ENCODE measurements around the gene ZNF569. TPM values are rescaled to one million over a fixed set of nuclear protein-coding genes. Genes with fewer than 3 reads are reported as not detected.

Gene ZNF569
- total and polyA plus RNA-seq, 2 of the 13 experiments (the other 11 are each of a cell fraction or from before 2014, with no cell fraction given): 1.4 to 5.7 TPM

- H3K9ac ChIP-seq (ENCODE audit: insufficient read depth, low read depth, low read length): no peak overlapping the region
- WGBS (ENCODE audit: low lambda C conversion rate): 23% methylated on average over 10 of the region's 12 CpGs
- peaks cover 83% of the 10 kb centered on the region for H3K9me3 ChIP-seq (ENCODE audit: low read length)
- peak overlapping the region; percentile 43 for H3K4me2 ChIP-seq (ENCODE audit: low read depth, low read length)
- FAIRE-seq: no peak
- no peaks in the 10 kb centered on the region for H3K27me3 ChIP-seq (ENCODE audit: control insufficient read depth in 1 of 2, insufficient read depth in 2 of 2, low read length in 2 of 2)
- H3K36me3 ChIP-seq (replicated peaks in 1 of 2; ENCODE audit: control insufficient read depth in 1 of 2, insufficient read depth in 2 of 2, low read length in 2 of 2): no peaks in the 10 kb centered on the region
- no peak for ATAC-seq
- H3K4me1 ChIP-seq (ENCODE audit: insufficient read depth, low read length): no peaks in the 10 kb centered on the region
- TF ChIP-seq PHF5A (CRISPR knock-in tag; IDR thresholded peaks at IDR 0.05; ENCODE audit: low read depth, unreplicated experiment) (no peak), ARID2 (CRISPR knock-in tag; IDR thresholded peaks at IDR 0.05; ENCODE audit: borderline replicate concordance) (no peak), ZNF329 (CRISPR knock-in tag; IDR thresholded peaks at IDR 0.05; ENCODE audit: low read depth) (no peak), ZNF549 (CRISPR knock-in tag; IDR thresholded peaks at IDR 0.05) (no peak), REL (CRISPR knock-in tag; conservative IDR thresholded peaks at IDR 0.05) (no peak)
- H2AFZ ChIP-seq (ENCODE audit: low read length): no peak overlapping the region
- no peaks in the 10 kb centered on the region for H3K79me2 ChIP-seq (ENCODE audit: insufficient read depth, low read length)
- no peak for DNase-seq (ENCODE audit: low spot score)
- in situ Hi-C loops (cut with HindIII; ENCODE audit: extremely low pct_ligation_motif_present, low pct_unique_long_range_greater_than_20kb) (no loop called here), intact Hi-C loops (cut with micrococcal nuclease; ENCODE audit: unreplicated experiment) (no loop called here)
- ChIA-PET CTCF (ENCODE audit: low intra/inter-chr PET ratio, low total read pairs) (no interaction called here), POLR2A (interaction anchor here (1.4 kb wide), 1 partner anchor 38 kb away, joined by 3 read pairs; the partner anchor contains the start of gene ZNF569)
- no peak overlapping the region for H3K27ac ChIP-seq (ENCODE audit: extremely low read length, insufficient read depth, low read length)
- peak overlapping the region; percentile 22 to 33 (median 29); a peak in 4 of 6 replicates for H3K4me3 ChIP-seq (replicated peaks in 1 of 3; ENCODE audit: insufficient read depth in 1 of 3, low read depth in 2 of 3, low read length in 3 of 3)
- BruUV-seq (replicated peaks): no TSS peak
- H4K20me1 ChIP-seq (ENCODE audit: insufficient read depth, low read length): no peaks in the 10 kb centered on the region
Observed at GRCh38 chr19:37505958-37506386, 38.7 kb upstream of the ZNF569 start.

- TF ChIP-seq ZNF431 (CRISPR knock-in tag; IDR thresholded peaks at IDR 0.05; ENCODE audit: borderline replicate concordance, low read depth) (no peak), TFE3 (CRISPR knock-in tag; IDR thresholded peaks at IDR 0.05) (no peak), ZSCAN30 (CRISPR knock-in tag; IDR thresholded peaks at IDR 0.05) (no peak), ZBTB34 (CRISPR knock-in tag; IDR thresholded peaks at IDR 0.05) (no peak)
- no peak for DNase-seq (ENCODE audit: low spot score)
- no peak for FAIRE-seq
- Histone ChIP-seq H3K4me3 (replicated peaks in 1 of 3; ENCODE audit: insufficient read depth in 1 of 3, low read depth in 2 of 3, low read length in 3 of 3) (no peak overlapping the region), H3K79me2 (ENCODE audit: insufficient read depth, low read length) (no peaks in the 10 kb centered on the region), H3K4me1 (ENCODE audit: insufficient read depth, low read length) (no peaks in the 10 kb centered on the region), H2AFZ (ENCODE audit: low read length) (no peak overlapping the region), H4K20me1 (ENCODE audit: insufficient read depth, low read length) (no peaks in the 10 kb centered on the region), H3K4me2 (ENCODE audit: low read depth, low read length) (no peak overlapping the region), H3K9me3 (ENCODE audit: low read length) (peaks cover 80% of the 10 kb centered on the region), H3K9ac (ENCODE audit: insufficient read depth, low read depth, low read length) (no peak overlapping the region), H3K27ac (ENCODE audit: extremely low read length, insufficient read depth, low read length) (no peak overlapping the region), H3K36me3 (replicated peaks in 1 of 2; ENCODE audit: control insufficient read depth in 1 of 2, insufficient read depth in 2 of 2, low read length in 2 of 2) (no peaks in the 10 kb centered on the region), H3K27me3 (ENCODE audit: control insufficient read depth in 1 of 2, insufficient read depth in 2 of 2, low read length in 2 of 2) (no peaks in the 10 kb centered on the region)
- WGBS (ENCODE audit: low lambda C conversion rate): 11% methylated on average over 3 of the region's 3 CpGs
- ATAC-seq: no peak
- BruUV-seq (replicated peaks): no TSS peak
- ChIA-PET POLR2A (no interaction called here), CTCF (ENCODE audit: low intra/inter-chr PET ratio, low total read pairs) (no interaction called here)
- intact Hi-C loops (cut with micrococcal nuclease; ENCODE audit: unreplicated experiment) (no loop called here), in situ Hi-C loops (cut with HindIII; ENCODE audit: extremely low pct_ligation_motif_present, low pct_unique_long_range_greater_than_20kb) (no loop called here)
Observed at GRCh38 chr19:37492213-37492612, 25.0 kb upstream of the ZNF569 start.

All from HepG2 (cell line).